Breast epithelium (tissue), 3 donors: ENCODE measurements around the gene DDX25.
A peak's percentile ranks its signal among the peaks of the same experiment; 100 is the strongest.

Experiments
- POLR2A ChIP-seq: fragments of 450-650 bp; IDR thresholded peaks from one replicate; pipeline ENCODE4 v1.6.1; 2016; ENCODE audit warnings: antibody characterized with exemption, mild to moderate bottlenecking, moderate library complexity
- POLR2AphosphoS5 ChIP-seq, 3 donors: sonication (generic); formaldehyde crosslinking; IDR thresholded peaks; one replicate each; pipeline ENCODE4 v1.6.1; 2017; ENCODE audit warnings: antibody characterized with exemption in 3 of 3
- TF ChIP-seq, protein P1 (sequence below), 3 donors: fragments of 450-650 bp; IDR thresholded peaks; one replicate each; pipeline ENCODE4 v1.5.1; 2016 to 2017; ENCODE audit warnings: antibody characterized with exemption in 3 of 3, mild to moderate bottlenecking in 3 of 3, moderate library complexity in 3 of 3

DNA sequence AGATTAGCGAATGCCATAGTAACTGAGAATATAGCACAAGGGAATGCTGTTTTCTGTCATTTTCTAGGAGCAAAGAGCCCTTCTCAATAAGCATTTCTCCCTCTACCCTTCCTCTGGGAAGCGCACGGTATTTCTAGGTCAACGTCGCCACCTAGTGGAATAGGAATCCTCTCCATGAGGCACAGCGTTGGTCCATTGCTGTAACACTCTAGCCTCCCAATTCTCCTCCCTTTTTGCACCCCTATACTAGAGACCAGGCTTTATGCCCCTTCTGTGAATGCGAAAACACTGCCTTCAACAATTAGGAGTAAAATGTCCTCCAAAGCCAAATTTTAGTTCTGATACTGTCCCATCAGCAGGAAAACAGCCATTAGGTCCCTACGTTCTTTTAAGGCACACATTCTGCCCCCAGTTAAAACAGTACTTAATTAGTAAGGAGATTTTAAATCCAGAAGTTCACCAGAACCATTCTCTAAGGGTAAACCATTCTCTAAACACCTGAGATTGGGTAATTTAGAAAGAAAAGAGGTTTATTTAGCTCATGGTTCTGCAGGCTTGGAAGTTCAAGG, 29.7 kb upstream of the DDX25 start:
- TF ChIP-seq, protein P1, sequence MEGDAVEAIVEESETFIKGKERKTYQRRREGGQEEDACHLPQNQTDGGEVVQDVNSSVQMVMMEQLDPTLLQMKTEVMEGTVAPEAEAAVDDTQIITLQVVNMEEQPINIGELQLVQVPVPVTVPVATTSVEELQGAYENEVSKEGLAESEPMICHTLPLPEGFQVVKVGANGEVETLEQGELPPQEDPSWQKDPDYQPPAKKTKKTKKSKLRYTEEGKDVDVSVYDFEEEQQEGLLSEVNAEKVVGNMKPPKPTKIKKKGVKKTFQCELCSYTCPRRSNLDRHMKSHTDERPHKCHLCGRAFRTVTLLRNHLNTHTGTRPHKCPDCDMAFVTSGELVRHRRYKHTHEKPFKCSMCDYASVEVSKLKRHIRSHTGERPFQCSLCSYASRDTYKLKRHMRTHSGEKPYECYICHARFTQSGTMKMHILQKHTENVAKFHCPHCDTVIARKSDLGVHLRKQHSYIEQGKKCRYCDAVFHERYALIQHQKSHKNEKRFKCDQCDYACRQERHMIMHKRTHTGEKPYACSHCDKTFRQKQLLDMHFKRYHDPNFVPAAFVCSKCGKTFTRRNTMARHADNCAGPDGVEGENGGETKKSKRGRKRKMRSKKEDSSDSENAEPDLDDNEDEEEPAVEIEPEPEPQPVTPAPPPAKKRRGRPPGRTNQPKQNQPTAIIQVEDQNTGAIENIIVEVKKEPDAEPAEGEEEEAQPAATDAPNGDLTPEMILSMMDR (IDR thresholded peaks at IDR 0.05), result peak; percentile 19 to 69 (median 62)
- no peak for TF ChIP-seq POLR2A
- TF ChIP-seq POLR2AphosphoS5 (IDR thresholded peaks at IDR 0.05), result no peak
